PC-9 (cell line): ENCODE results near the gene SLC43A1.
A peak's percentile ranks its signal among the peaks of the same experiment; 100 is the strongest.

Source experiments
- CTCF ChIP-seq: fragments of 200-600 bp; sonication (generic); conservative IDR thresholded peaks from 2 replicates; pipeline ENCODE4 v1.6.1; 2017; ENCODE audit warnings: mixed run types, antibody characterized with exemption, mild to moderate bottlenecking, moderate library complexity
- EZH2 ChIP-seq: fragments of 200-600 bp; sonication (generic); IDR thresholded peaks from 2 replicates; pipeline ENCODE4 v1.8.0; 2017; ENCODE audit warnings: antibody characterized with exemption, low read depth

- TF ChIP-seq CTCF (peak; percentile 68), EZH2 (peak; percentile 69; the same call in 1 of the 2 replicates)
Observed at GRCh38 chr11:57482782-57483561, 32.5 kb downstream of the SLC43A1 start.
